Measurements from ENCODE around the gene LITAF.

Gene LITAF

DNA sequence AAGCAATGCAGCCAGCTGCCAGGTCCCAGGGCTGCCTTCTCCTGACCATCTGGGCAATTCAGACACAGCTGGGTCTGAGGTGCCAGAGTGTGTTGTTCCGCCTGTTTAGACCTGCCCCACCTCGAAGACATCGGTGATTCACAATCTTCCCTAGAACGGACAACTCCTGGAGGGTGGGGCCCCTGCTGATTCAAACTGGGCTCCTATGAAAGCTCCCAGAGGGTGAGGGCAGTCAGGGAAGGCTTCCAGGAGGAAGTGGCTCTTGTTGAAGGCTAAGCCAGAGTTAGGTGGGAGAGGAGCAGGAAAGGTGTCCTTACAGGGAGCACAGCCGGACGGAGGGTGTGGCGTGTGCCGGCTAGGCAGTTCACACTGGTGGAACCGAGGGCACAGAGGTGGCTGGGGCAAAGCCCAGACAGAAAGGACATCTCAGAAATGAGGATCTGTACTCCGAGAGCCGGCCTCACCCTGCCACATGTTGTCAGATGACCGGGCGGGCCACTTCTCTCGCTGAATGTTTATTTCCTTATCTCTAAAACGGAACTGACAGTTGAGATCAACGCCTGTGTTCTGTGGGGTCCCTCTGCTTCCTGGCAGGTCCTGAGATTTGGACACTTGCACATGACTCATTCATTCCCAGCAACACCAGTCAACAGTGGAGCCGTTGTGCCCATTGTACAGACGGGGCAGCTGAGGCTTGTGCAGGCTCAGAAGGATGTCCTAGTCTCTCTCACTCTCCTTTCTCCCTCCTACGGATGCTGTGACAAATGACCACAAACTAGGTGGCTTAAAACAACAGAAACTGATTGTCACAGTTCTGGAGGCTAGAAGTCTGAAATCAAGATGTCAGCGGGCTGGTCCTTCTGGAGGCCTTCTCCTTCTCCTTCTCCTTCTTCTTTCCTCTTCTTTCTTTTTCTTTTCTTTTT, 26.9 kb upstream of the LITAF start:
- no peak for DNase-seq (ENCODE audit: low read depth)
- TF ChIP-seq, protein P1, sequence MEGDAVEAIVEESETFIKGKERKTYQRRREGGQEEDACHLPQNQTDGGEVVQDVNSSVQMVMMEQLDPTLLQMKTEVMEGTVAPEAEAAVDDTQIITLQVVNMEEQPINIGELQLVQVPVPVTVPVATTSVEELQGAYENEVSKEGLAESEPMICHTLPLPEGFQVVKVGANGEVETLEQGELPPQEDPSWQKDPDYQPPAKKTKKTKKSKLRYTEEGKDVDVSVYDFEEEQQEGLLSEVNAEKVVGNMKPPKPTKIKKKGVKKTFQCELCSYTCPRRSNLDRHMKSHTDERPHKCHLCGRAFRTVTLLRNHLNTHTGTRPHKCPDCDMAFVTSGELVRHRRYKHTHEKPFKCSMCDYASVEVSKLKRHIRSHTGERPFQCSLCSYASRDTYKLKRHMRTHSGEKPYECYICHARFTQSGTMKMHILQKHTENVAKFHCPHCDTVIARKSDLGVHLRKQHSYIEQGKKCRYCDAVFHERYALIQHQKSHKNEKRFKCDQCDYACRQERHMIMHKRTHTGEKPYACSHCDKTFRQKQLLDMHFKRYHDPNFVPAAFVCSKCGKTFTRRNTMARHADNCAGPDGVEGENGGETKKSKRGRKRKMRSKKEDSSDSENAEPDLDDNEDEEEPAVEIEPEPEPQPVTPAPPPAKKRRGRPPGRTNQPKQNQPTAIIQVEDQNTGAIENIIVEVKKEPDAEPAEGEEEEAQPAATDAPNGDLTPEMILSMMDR (IDR thresholded peaks at IDR 0.05; ENCODE audit: control insufficient read depth, insufficient read depth, low read depth, low read length, missing control alignments) = no peak
- H3K4me3 ChIP-seq (ENCODE audit: control insufficient read depth, low read depth, low read length) = no peak overlapping the region

GRCh38 chr16:11612665-11613025, 25.9 kb upstream of the LITAF start:
- no peak overlapping the region for H3K4me3 ChIP-seq (ENCODE audit: control insufficient read depth, low read depth, low read length)
- TF ChIP-seq, protein P1 (IDR thresholded peaks at IDR 0.05; ENCODE audit: control insufficient read depth, insufficient read depth, low read depth, low read length, missing control alignments) = no peak
- DNase-seq (ENCODE audit: low read depth) = no peak

DNA sequence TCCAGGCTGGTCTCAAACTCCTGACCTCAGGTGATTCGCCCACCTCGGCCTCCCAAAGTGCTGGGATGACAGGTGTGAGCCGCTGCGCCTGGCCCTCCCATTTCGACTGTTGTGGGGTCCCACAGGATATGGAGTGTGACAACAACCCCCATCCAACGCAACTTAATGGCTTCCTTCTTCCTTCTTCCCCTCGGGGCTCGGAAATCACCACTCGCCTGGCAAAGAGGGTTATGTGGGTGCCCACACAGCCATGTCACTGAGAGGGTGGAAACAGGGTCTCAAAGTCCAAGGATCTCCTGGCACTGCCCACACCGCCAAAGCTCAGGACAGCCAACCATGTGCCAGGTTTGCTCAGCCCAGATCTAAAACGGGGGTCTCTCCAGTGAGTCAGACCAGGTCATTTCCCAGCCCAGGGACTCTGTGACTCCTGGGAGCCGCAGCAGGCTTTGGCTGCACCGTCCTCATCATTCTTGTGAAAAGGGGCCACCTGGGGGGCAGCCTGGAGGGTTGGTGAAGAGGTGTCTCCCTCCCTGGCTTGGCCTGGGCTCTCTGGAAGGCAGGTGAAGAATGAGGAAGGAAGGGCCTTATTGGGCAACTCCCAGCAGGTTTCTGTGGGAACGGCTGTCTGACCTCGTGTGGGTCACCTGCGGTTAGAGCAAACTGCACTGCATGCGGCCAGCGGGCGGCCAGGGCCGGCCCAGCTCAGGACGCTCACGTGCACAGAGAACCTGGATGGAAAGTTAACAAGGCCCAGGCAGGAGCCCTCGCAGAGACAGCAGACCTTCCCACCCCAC, 25.3 kb upstream of the LITAF start:
- TF ChIP-seq, protein P1 (IDR thresholded peaks at IDR 0.05; ENCODE audit: control insufficient read depth, insufficient read depth, low read depth, low read length, missing control alignments) = no peak
- H3K4me3 ChIP-seq (ENCODE audit: control insufficient read depth, low read depth, low read length) = no peak overlapping the region
- no peak for DNase-seq (ENCODE audit: low read depth)

GRCh38 chr16:11610580-11610979, 23.9 kb upstream of the LITAF start:
- DNase-seq (ENCODE audit: low read depth) = no peak
- TF ChIP-seq, protein P1 (IDR thresholded peaks at IDR 0.05; ENCODE audit: control insufficient read depth, insufficient read depth, low read depth, low read length, missing control alignments) = no peak
- H3K4me3 ChIP-seq (ENCODE audit: control insufficient read depth, low read depth, low read length) = no peak overlapping the region

DNA sequence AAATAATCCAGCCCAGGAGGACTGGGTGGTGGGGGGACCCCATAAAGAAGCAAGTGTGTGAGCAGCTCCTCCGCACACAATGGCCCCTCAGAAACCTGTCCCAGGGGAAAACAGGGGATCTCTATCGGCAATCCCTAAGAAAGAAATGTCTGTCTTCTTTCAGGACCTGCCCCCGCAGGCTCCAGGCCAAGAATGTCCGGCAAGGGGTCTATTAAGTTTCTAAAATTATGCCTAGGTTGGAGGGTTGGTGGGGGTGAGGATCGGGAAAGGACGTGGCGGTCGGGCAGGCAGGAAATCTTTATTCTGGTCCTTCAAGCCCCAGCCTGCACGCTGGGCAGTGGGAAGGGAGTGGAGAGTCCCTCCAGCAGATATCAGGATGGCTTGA, 23.4 kb upstream of the LITAF start:
- no peak for DNase-seq (ENCODE audit: low read depth)
- TF ChIP-seq, protein P1 (IDR thresholded peaks at IDR 0.05; ENCODE audit: control insufficient read depth, insufficient read depth, low read depth, low read length, missing control alignments) = no peak
- H3K4me3 ChIP-seq (ENCODE audit: control insufficient read depth, low read depth, low read length) = no peak overlapping the region

DNA sequence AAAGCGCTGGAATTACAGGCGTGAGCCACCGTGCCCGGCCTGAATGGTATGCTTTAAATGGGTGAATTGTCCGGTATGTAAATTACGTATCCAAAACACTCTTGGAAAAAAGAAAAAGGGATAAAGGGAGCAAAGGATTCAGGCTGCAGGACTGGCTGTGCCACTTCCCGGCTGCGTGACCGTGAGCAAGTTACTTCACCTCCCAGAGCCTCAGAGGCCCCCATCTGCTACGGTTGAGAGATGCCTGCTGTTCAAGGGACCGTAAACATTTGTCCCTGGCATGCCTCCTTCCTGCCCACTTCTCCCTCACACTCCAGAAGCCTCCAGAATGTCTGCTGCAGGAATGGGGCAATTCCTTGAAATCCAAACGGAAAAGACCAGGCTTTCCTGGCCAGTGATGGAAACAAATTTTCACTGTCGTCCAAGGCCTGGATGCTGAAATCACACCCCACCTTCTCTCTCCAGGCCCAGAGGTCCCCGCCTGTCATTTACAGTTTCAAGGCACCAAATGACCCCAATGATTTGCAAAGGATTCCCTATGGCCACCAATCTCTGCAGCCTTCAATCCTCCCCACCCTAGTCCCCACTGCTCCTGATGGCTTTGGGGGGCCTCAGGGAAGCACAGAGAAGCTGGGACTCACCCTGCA, 22.9 kb upstream of the LITAF start:
- TF ChIP-seq, protein P1 (IDR thresholded peaks at IDR 0.05; ENCODE audit: control insufficient read depth, insufficient read depth, low read depth, low read length, missing control alignments) = no peak
- DNase-seq (ENCODE audit: low read depth) = no peak
- H3K4me3 ChIP-seq (ENCODE audit: control insufficient read depth, low read depth, low read length) = no peak overlapping the region

Measured in AG09309 (cell line).